Stimulated activated memory B cell treated with anti-CD40 and anti-IgM and Interleukin-4, amounts not matched to agents 10 μg/mL and 1 μg/mL and 100 μg/mL, for 72 hours (primary cell): ENCODE data around the gene GSG1L.

Experiments
- ATAC-seq: fragments of 150-1000 bp; cut with Tn5 transposase; 2 replicates; pipeline ENCODE4 v1.10.0; 2021
- H3K27ac Mint-ChIP-seq: one replicate; pipeline ENCODE4 v1.8.0; 2022; ENCODE audit warnings: mild to moderate bottlenecking, mixed read lengths
- H3K27me3 Mint-ChIP-seq: one replicate; pipeline ENCODE4 v1.8.0; 2022; ENCODE audit warnings: mixed read lengths
- H3K36me3 Mint-ChIP-seq: one replicate; pipeline ENCODE4 v1.8.0; 2022; ENCODE audit warnings: mixed read lengths
- H3K4me1 Mint-ChIP-seq: one replicate; pipeline ENCODE4 v1.8.0; 2022; ENCODE audit warnings: mixed read lengths
- H3K4me3 Mint-ChIP-seq: one replicate; pipeline ENCODE4 v1.8.0; 2022; ENCODE audit warnings: mild to moderate bottlenecking, moderate library complexity, mixed read lengths
- H3K9me3 Mint-ChIP-seq: one replicate; pipeline ENCODE4 v1.8.0; 2022; ENCODE audit warnings: mixed read lengths

GSG1L gene

DNA sequence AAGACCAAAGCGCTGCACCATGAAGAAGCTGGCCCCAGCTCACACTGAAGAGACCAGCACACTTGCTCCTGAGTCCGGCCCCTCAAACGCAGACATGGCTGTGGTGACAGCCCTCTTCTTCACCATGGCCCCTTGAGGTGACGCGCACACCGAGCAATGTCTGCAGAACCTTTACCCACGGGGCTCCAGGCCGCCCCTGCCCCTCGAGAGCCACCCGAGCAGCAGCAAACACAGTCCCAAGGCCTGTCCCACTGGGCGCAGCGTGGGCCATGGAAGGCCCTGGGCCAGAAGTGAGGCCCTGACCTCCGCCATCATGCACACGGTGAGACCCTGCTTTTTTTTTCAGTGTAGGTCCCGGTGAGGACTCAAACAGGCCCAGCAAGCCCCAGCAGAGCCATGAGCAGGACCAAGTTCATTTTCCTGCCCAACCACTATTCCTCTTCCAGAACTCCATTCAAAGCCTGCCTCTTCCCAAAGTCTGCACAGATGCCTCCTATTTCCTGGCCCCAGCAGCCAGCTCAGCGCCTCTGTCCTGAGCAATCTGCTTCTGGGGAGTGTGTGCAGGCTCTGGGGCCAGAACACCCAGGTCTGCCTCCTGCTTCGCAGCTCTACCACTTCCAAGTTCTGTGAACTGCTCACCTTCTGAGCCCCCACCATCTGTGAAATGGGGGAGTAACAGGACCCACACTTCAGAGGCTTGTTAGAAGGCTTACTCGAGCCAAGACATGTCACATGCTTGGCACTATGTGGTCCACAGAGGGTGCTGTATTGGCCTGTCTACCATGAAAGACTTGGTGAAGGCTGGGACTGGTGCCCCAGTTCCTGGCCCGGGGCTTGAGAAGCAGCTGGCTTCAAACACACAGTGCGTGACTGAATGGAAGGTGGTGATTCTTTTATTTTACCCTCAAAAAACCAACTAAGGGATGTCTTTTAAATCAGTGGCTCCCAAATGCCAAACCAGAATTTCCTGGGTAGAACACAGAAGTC is 35.7 kb upstream of the GSG1L start:
- Mint-ChIP-seq H3K4me1 (no peaks in the 10 kb centered on the region), H3K9me3 (no peaks in the 10 kb centered on the region), H3K4me3 (no peak overlapping the region), H3K27me3 (no peaks in the 10 kb centered on the region), H3K36me3 (peaks cover 77% of the 10 kb centered on the region), H3K27ac (no peak overlapping the region)
- ATAC-seq, result no peak

DNA sequence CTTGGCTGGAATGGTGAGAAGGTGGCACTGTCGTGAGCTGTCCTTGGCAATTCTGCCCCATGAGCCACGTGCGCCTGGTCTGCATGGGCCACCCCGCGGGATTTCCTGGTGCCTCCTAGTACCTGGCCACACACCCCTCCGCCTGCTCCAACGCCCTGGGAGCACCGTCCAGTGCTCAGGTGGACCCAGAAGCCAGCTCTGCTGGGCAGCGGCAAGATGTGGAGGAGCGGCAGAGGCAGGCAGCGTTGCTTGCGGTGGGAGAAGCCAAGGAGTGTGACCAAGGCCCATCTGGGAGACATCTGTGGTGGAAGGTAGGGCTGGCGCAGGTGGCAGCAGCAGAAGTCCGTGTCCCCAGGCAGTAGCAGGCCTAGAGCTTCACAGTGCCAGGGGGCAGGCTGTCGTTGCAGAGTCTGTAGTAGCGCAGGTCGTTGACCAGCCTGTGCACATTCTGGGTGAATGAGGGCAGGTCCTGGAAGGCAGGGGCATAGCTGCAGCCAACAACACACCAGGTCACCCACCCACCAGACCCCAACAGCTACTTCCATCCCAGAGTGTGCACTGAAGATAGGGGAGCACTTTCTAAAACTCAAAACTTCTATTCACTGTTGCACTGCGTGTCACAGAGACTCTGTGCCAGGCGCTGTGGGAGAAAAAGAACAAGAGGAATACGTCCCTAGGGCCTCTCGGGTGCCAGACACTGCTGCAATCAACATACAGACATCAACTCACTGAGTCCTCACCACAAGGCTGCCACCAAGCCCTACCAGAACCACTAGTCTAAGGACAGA is 34.9 kb upstream of the GSG1L start:
- no peaks in the 10 kb centered on the region for H3K9me3 Mint-ChIP-seq
- no peak overlapping the region for H3K27ac Mint-ChIP-seq
- no peak for ATAC-seq
- no peaks in the 10 kb centered on the region for H3K27me3 Mint-ChIP-seq
- H3K36me3 Mint-ChIP-seq, result peaks cover 68% of the 10 kb centered on the region
- no peaks in the 10 kb centered on the region for H3K4me1 Mint-ChIP-seq
- H3K4me3 Mint-ChIP-seq, result no peak overlapping the region

DNA sequence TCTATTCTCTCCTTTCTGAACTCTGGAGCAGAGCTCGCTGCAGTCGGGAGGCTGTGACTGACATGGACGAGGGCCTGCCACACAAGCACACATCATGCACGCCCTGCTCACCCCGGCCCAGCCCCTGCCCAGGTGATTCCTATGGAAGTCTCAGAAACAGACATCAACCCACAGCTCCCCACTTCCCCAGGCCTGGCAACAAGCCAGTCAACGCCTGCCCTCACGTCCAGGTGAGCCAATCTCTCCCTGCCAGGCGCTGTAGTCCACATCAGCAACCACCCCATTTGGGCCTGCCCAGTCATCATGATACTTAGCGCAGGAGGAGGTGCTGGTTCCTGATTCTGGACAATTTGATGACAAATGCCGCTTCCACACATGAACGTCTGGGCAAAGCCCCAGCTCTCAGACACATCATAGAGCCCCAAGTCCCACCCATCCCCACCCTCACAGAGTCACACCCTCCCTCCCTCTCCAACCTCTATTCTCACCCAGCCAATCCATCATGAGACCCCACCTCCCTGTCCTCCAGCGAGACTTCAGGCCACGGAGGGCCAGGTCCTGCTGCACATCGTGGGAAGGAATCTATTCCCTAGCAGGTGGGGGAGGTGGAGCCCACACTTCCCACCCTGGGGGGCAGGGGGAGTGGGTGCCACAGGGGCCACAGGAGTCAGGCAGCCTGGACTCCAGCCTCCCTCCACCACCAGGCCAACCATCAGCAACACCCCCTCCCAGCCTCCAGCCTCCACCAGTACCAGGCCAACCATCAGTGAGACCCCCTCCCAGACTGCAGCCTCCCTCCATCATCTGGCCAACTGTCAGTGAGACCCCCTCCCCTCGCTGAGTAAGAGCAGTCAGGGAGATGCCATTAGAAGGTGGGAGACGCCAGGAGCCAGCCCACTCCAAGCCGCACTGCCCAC is 33.7 kb upstream of the GSG1L start:
- no peak for ATAC-seq
- no peaks in the 10 kb centered on the region for H3K4me1 Mint-ChIP-seq

GRCh38 chr16:28093385-28093725 is 29.8 kb upstream of the GSG1L start:
- peaks cover 17% of the 10 kb centered on the region for H3K4me1 Mint-ChIP-seq
- no peak for ATAC-seq
- no peak overlapping the region for H3K4me3 Mint-ChIP-seq
- peaks cover 8% of the 10 kb centered on the region for H3K9me3 Mint-ChIP-seq
- H3K36me3 Mint-ChIP-seq, result peaks cover 31% of the 10 kb centered on the region
- H3K27me3 Mint-ChIP-seq, result no peaks in the 10 kb centered on the region
- H3K27ac Mint-ChIP-seq, result no peak overlapping the region

More for the DNA sequence above, 33.7 kb upstream of the GSG1L start:
- Mint-ChIP-seq H3K4me3 (no peak overlapping the region), H3K27me3 (no peaks in the 10 kb centered on the region), H3K36me3 (peaks cover 57% of the 10 kb centered on the region), H3K27ac (peak overlapping the region; percentile 9), H3K9me3 (no peaks in the 10 kb centered on the region)

DNA sequence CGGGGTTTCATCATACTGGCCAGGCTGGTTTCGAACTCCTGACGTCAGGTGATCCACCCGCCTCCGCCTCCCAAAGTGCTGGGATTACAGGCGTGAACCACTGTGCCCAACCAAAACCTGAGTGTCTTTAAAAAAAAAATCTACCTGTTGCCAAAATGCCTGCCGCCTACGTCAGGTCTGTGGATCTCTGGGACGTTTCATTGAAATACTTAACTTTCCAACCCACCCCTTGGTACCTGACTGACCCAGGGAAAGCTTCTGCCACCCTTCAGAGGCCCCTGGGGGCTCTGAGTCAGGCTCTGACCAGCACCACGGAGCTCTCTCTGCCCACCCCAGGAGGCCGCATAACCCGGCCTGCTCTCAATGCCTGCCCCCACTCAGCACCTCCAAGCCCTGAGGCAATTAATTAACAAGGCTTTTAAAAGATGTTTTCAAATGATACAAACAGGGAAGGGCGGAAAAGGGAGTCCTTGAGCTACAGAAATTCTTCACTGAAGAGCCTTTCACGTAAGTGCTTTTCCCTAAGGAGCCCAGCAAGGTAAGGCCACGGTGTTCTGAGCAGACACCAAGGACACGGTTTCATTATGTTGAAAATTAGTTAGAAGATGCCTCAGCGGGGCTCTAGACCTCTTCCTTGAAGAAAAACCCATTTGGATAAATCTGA is 29.3 kb upstream of the GSG1L start:
- Mint-ChIP-seq H3K9me3 (peaks cover 8% of the 10 kb centered on the region), H3K36me3 (peaks cover 26% of the 10 kb centered on the region), H3K27ac (no peak overlapping the region), H3K4me3 (no peak overlapping the region), H3K4me1 (peaks cover 17% of the 10 kb centered on the region), H3K27me3 (no peaks in the 10 kb centered on the region)
- no peak for ATAC-seq

DNA sequence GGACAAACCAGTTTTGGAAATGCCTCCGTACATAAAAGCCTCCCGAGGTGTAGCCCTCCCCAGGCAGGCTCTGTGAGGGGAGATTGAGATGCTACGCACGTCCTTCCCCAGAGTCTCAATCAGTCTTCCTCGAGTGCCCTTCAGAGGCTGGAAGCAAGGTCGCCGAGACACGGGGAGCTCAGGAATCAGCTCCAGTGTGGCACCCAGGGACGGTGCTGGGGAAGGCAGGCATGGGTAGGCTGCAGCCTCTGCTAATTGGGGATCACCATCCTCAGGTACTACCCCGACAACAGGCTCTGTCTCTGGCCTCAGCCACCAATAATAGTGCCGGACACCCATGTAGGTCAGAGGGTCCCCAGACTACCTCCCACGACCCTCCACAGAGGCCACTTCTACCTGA is 28.1 kb upstream of the GSG1L start:
- Mint-ChIP-seq H3K27me3 (no peaks in the 10 kb centered on the region), H3K4me3 (no peak overlapping the region)

DNA sequence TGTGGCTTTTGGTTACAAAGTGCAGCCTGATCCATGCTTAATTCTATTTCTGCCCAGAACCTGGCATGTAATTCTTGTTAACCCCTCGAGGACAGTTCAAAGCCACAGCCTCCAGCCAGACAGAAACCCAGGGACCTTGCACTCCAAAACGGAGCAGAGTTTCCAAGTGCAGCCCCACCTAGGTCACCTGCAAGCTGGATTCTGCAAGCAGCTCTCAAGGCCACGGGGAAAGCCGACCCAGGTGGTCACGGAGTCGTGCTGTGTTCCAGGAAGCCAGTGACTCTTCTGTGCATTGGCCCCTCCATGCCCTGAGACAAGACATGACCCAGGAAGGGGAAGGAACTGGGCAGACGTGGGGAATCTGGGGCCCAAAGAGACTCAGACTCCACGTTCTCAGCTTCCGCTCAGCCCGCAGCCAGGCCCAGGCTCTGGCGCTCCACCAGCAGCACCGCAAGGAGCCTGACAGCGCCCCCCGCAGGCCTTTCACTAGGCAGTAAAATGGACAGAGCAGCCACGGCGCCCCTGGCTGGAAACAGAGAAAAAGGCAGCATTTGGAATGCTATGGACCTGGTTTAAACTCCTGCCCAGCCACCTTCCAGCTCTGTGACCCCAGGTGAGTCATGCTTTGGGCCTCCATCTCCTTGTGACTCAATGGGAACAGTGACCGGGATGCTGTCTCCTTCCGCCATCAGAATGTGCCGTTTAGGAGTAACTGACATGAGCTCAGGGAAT is 27.3 kb upstream of the GSG1L start:
- Mint-ChIP-seq H3K9me3 (peaks cover 8% of the 10 kb centered on the region), H3K27ac (no peak overlapping the region), H3K36me3 (peaks cover 7% of the 10 kb centered on the region), H3K27me3 (no peaks in the 10 kb centered on the region), H3K4me1 (peaks cover 17% of the 10 kb centered on the region), H3K4me3 (no peak overlapping the region)
- ATAC-seq, result no peak

More for the DNA sequence above, 28.1 kb upstream of the GSG1L start:
- no peak for ATAC-seq
- Mint-ChIP-seq H3K9me3 (peaks cover 8% of the 10 kb centered on the region), H3K4me1 (peaks cover 17% of the 10 kb centered on the region), H3K27ac (no peak overlapping the region), H3K36me3 (peaks cover 14% of the 10 kb centered on the region)

DNA sequence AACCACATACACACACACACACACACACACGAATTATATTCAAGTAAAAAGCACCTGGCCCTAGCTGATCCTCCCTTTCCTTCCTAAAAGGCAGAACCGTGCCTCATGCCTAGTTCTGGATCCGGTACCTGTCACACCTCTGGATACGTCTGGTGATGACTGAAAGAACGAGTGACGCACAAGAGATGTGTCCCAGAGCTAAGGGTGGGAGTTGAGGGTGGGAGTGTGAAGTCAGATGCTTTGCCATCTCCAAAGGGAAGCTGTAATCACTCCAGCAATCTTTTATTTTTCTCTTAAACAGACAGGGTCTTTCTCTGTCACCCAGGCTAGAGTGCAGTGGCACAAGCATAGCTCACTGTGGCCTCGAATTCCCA is 26.5 kb upstream of the GSG1L start:
- Mint-ChIP-seq H3K4me3 (no peak overlapping the region), H3K27me3 (no peaks in the 10 kb centered on the region), H3K36me3 (peaks cover 7% of the 10 kb centered on the region), H3K9me3 (peaks cover 8% of the 10 kb centered on the region), H3K27ac (peak overlapping the region; percentile 61), H3K4me1 (peaks cover 17% of the 10 kb centered on the region)
- no peak for ATAC-seq

GRCh38 chr16:28089205-28089991 is 25.9 kb upstream of the GSG1L start:
- H3K9me3 Mint-ChIP-seq, result peaks cover 8% of the 10 kb centered on the region
- ATAC-seq, result peak; percentile 10
- no peak overlapping the region for H3K4me3 Mint-ChIP-seq
- H3K4me1 Mint-ChIP-seq, result peaks cover 17% of the 10 kb centered on the region
- no peaks in the 10 kb centered on the region for H3K27me3 Mint-ChIP-seq
- H3K36me3 Mint-ChIP-seq, result peaks cover 7% of the 10 kb centered on the region
- peak overlapping the region; percentile 61 for H3K27ac Mint-ChIP-seq

GRCh38 chr16:28087675-28088300 is 24.3 kb upstream of the GSG1L start:
- Mint-ChIP-seq H3K4me3 (no peak overlapping the region), H3K27ac (peak overlapping the region; percentile 48), H3K4me1 (peaks cover 17% of the 10 kb centered on the region), H3K36me3 (peaks cover 7% of the 10 kb centered on the region), H3K27me3 (no peaks in the 10 kb centered on the region), H3K9me3 (peaks cover 8% of the 10 kb centered on the region)
- no peak for ATAC-seq

DNA sequence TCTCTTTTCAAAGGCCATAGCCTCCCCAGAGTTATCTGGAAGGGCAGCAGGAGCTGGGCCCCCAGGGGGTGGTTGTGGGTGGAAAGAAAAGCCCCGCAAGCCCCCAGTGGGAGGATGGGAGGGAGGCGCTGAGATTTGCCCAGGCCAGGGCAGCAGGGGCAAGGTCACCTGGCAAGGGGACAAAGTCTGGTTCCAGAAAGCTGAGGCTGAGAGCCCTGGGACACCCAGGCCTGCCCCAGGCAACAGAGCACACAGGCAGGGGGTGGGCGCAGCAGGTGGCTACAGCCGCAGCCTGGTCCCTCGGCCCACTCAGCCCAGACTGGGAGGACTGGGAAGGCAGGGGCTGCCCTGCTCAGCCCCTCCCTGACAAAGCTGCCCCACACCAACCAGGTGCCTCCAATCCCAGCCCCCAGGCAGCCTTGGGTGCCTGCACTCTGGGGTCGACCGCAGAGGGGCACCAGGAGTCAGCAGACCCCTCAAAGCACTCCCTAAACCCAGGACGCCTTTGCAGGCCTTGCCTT is 23.7 kb upstream of the GSG1L start:
- Mint-ChIP-seq H3K27ac (no peak overlapping the region), H3K36me3 (peaks cover 7% of the 10 kb centered on the region), H3K4me3 (no peak overlapping the region), H3K9me3 (peaks cover 8% of the 10 kb centered on the region), H3K27me3 (no peaks in the 10 kb centered on the region), H3K4me1 (peaks cover 17% of the 10 kb centered on the region)
- ATAC-seq, result no peak

GRCh38 chr16:28086186-28087139 is 22.9 kb upstream of the GSG1L start:
- Mint-ChIP-seq H3K27ac (no peak overlapping the region), H3K36me3 (peaks cover 7% of the 10 kb centered on the region), H3K4me3 (no peak overlapping the region), H3K4me1 (peaks cover 17% of the 10 kb centered on the region), H3K27me3 (no peaks in the 10 kb centered on the region), H3K9me3 (peaks cover 8% of the 10 kb centered on the region)
- ATAC-seq, result no peak
